GM18498 (cell line): ENCODE results near the gene MED12L.
A peak's percentile ranks its signal among the peaks of the same experiment; 100 is the strongest.

Experiments used
- ATAC-seq: cut with Tn5 transposase; IDR thresholded peaks from one replicate; pipeline ENCODE4 v1.9.1; 2021; ENCODE audit warnings: mild to moderate bottlenecking, moderate library complexity; ENCODE audit not compliant: unreplicated experiment

The MED12L gene

DNA sequence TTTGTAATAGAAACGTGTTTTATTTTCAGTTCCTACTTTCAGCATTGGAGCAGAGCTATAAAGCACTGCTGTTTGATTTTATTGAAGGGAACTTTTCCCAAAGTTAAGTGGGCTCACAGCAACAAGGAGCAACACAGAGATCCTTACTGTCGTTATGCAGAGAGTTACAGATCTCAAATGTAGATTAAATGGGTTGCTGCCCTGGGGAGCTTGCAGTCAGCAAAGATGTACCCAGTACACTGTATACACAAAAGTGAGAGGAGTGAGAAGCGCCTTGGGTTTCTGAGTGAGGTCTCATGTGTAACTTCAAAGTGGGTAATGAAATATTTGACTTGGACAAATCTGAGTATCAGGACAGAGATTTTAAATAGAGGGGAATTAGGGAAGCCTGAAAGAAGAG, 47.7 kb downstream of the MED12L start:
- ATAC-seq = no peak

- ATAC-seq = no peak
Measured at GRCh38 chr3:151133917-151134450, 48.5 kb downstream of the MED12L start.

DNA sequence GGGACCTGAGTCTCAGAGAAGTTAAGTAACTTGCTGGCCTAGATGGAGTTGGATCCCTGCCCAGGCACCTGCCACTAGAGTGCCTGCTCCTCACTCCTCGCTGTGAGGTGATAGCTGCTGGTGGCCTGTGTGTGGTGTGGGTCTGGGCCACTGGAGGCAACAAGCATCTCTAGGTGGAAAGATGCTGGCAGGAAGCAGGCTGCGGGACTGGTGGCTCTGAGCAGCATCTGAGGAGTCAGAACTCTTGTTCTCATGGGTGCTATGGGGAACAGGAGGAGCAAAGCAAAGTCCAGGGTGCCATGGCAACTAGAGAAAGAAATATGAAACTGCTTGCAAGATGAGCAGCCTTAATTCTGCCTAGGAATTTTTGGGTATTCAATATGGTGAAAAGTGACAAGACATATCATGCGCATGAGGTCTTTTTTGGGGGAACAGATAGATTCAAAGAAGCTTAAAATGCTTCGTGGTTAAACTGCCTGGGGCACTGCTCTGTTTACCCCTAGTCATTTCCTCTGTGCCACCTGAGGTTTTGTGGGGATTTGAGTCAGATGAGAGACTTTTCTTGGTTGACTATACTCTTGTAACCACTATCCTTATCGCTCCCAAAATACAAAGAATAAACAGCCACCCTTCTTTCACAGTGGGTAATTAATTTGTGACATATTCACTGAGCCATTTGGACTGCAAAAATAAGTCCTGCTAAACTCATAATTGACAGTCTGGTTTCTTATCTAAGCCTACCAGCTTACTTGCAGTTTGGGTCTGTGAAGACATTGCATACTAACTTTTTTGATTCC, 50.3 kb downstream of the MED12L start:
- ATAC-seq = no peak

DNA sequence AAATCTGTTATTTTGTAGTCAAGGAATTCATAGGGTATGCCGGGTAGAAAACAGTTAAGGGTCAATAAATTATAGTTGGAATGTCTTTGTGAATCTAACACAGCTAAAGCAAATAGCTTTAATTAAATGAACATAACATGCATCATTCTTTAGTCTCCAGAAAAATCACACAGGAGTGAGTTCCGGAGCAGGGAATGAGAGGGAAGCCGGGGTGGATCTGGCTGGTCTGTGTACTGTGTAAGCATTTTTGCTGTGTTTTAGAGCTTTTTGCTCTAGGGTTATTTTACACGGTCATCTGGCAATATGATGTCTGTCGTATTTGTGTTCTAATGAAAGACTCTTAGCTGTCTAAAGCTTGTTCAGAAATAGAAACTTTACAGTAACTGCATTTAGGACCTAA, 57.5 kb downstream of the MED12L start:
- no peak for ATAC-seq

- ATAC-seq = no peak
Measured at GRCh38 chr3:151144016-151144415, 58.6 kb downstream of the MED12L start.

DNA sequence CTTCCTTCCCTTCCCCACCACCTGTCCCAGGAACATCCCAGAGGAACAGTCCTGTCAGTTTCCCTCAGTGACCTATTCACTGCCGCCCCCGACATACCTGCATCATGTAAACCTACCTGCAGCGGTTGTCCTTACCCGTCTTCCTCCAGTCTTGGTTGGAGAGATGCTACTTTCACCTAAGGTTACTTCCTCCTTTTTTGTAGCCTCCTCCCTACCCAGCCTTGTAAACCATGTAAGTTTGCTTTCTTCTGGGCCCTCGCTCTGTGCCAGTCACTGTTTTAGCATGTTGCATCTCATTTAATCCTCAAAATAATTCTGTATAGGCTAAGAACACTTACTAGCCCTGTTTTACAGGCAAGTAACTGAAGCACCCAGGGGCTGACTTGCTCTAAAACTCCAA, 59.3 kb downstream of the MED12L start:
- no peak for ATAC-seq

DNA sequence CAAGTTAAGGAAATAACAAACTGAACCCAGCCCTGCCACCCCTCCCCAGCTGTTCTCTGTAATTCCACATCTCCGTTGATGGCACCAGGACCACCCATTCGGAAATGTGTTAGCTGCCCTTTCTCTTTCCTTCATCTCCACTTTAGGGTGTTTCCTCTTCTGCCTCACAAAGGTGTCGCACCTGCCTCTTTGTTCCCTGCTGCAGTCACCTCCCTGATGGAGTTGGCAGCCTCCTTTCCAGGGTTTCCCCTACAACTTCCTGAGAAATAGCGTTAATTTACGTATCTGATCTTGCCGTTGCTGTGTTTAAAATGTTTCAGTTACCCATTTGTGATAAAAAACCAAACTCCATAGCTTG, 60.2 kb downstream of the MED12L start:
- ATAC-seq = no peak

DNA sequence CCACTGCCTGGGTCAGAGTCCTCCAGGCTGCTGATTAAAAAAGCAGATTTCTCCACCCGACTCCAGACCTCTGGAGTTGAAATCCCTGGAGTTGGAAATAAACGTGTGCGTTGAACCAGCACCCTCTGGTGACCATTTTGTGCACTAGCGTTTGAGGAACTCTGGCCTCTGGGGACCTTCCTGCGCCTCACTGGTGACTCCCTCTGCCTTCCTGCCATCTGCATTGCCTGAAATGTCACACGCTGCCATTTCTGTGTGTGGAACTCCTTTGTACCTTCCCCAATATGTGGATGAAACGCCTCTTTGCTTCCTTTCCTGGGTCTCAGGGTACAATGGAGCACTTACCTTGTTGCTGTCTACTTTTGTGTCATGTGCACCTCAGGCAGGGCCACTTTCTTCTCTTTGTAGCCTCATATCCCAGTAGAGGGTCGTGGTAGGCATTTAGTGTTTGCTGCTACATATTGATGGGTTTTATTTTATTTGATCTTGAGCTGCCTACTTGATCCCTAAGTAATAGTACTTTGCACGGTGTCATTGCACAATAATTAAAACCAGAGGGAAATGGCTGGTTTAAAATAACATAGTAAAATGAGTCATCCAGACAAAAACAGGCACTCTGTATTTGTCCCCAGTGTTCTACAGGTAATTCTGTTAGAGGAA, 60.7 kb downstream of the MED12L start:
- ATAC-seq = peak; percentile 93

- ATAC-seq = no peak
Measured at GRCh38 chr3:151146731-151147091, 61.2 kb downstream of the MED12L start.

GRCh38 chr3:151147299-151147698, 61.8 kb downstream of the MED12L start:
- no peak for ATAC-seq

DNA sequence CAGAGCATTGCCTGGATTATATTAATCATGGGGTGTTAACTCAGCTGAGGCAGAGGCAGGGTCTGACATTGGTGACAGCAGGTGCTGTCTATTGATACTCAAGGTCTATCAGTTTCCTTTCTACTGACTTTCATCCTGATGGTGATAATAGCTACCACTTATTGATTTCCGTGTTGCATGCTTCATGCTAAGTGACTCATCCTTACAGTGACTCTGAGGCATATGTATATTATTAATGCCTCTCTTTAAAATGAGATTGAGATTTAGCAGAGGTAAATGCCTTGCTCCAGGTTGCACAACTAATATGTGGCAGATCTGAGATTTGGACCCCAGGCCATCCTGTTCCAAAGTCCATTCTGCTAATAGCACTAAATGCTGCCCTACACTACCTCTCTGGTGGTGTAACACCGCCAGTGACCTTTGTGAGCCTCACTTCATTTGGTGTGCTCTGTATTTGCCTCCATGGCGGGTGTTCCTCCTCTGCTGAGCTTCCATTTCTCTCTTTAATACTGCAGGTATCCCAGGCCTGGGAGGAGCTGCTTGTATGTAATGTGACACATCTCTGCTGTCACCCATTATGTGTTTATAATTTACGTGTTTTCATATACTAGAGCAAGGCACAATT, 67.1 kb downstream of the MED12L start:
- no peak for ATAC-seq

DNA sequence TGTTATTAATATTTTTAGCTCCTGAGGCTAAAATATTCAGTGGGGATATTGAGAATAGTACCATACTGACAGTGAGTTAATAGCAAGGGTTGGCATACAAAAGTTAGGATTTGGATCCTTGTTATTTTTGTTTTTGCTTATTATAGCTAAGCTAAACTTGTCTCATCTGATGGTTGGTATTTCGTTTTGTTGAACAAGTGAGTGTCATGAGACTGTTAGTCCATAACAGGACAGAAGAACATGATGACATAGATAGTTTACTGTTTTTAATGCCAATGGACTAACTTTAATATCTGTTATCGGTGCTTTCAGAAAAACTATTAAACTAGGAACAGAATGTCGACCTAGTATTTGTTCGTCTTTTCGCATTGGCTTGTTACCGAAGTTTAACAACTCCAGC, 69.1 kb downstream of the MED12L start:
- ATAC-seq = no peak

GRCh38 chr3:151155409-151156128, 70.1 kb downstream of the MED12L start:
- no peak for ATAC-seq

DNA sequence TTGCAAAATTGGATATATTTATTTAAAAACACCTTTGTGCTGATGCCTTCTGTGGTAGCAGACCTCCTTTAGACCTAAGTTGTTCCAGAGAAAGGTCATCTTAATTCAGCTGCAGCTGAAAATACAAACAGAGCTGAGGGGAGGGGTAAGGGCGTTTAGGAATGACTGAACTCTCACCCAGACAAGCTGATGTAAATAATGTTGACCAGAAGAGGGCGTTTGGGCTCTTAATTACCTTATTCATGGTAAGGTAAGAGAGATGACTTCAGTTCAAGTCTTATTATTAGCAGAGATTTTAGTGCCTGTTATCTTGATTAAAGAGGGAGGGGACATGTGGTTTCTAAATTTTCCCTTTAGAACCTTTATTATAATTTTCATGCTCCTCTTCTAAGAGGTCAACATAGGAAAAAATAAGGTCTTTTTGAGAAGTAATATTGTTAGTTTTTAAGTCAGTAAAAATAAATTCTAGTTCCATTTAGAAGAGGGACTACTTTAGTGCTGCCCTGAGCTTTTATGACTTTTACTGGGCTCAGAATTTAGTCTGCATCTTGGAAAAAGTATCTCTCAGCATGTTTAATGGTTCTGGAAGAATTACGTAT, 71.3 kb downstream of the MED12L start:
- ATAC-seq = peak; percentile 87

DNA sequence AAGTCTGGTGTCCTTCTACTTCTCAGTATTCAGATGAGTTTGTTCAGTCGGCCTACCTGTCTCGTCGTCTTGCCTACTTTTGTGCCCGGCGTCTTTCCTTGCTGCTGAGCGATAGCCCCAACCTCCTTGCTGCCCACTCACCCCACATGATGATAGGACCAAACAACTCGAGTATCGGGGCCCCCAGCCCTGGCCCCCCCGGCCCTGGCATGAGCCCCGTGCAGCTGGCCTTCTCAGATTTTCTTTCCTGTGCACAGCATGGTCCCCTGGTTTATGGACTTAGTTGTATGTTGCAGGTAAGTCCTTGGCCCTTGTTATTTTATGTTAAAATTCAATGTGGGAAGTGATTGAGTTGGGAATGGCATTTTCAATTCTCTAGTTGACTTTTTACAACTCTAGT, 74.3 kb downstream of the MED12L start:
- no peak for ATAC-seq

GRCh38 chr3:151165226-151165625, 79.8 kb downstream of the MED12L start:
- no peak for ATAC-seq

DNA sequence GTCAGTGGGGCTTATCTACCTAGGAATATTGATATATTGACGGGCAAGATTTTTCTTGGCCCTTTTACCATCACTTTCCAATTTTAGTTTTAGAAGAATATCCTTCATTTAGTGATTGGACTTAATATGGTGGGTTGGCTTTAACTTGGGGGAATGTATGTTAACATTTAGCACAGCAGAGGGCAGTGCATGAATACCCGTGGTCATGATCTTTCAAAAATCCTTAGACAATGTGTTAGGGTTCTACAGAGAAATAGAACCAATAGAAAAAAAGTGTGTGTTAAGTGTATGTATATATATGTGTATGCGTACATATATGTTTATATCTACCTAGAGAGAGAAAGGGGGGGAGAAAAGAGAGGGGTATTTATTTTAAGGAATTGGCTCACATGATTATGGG, 80.7 kb downstream of the MED12L start:
- ATAC-seq = no peak

DNA sequence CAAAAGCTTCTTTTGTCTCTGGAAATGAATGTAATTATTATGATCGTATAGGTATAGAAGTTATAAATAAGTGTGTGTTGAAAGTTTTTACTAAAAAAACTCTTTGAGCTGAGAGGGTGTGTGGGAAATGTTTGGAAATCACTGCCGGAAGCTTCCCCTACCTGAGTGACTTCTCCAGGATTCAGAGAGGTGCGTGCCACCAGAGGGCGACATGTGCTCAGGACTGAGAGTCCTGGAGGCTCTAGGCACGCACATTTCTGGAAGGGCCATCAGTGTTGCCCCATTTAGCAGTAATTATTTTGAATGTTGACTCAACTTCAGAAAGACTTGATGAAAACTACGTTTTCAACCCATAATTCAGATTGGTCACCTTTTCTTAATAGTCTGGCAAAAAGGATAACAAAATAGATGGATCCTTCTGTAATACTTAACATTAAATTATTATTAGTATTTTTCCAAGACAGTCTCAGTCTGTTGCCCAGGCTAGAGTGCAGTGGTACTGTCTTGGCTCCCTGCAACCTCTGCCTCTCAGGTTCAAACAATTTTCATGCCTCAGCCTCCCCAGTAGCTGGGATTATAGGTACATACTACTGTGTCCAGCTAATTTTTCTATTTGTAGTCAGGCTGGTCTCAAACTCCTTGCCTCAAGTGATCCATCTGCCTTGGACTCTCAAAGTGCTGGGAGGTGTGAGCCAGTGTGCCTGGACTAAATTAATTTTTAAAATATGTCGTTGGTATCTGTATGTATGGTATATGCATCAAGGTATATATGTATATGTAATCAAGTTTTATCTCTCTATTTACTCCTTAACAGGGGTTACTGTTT, 83.0 kb downstream of the MED12L start:
- ATAC-seq = peak; percentile 62

- ATAC-seq = peak; percentile 57
Measured at GRCh38 chr3:151169262-151169947, 83.9 kb downstream of the MED12L start.
